HG03045 (cell line): ENCODE results near the gene PKIG.
A peak's percentile ranks its signal among the peaks of the same experiment; 100 is the strongest.

ENCODE experiments used
- ATAC-seq: cut with Tn5 transposase; IDR thresholded peaks from one replicate; pipeline ENCODE4 v1.9.1; 2021; ENCODE audit warnings: mild to moderate bottlenecking, moderate library complexity; ENCODE audit not compliant: unreplicated experiment

Gene PKIG

GRCh38 chr20:44637042-44637441, 54.7 kb downstream of the PKIG start:
- ATAC-seq, result no peak

- no peak for ATAC-seq
Measured at GRCh38 chr20:44637522-44638372, 55.4 kb downstream of the PKIG start.

- ATAC-seq, result no peak
Measured at GRCh38 chr20:44640522-44640921, 58.1 kb downstream of the PKIG start.

GRCh38 chr20:44641325-44641724, 58.9 kb downstream of the PKIG start:
- no peak for ATAC-seq

GRCh38 chr20:44642203-44643153, 60.1 kb downstream of the PKIG start:
- no peak for ATAC-seq

GRCh38 chr20:44643154-44643519, 60.8 kb downstream of the PKIG start:
- ATAC-seq, result no peak

GRCh38 chr20:44643596-44644229, 61.3 kb downstream of the PKIG start:
- ATAC-seq, result no peak

- no peak for ATAC-seq
Measured at GRCh38 chr20:44644230-44644617, 61.8 kb downstream of the PKIG start.

GRCh38 chr20:44644667-44645131, 62.3 kb downstream of the PKIG start:
- no peak for ATAC-seq

GRCh38 chr20:44646023-44646640, 63.8 kb downstream of the PKIG start:
- ATAC-seq, result no peak

GRCh38 chr20:44646641-44647274, 64.4 kb downstream of the PKIG start:
- peak; percentile 46 for ATAC-seq

- ATAC-seq, result no peak
Measured at GRCh38 chr20:44648068-44648467, 65.7 kb downstream of the PKIG start.

- ATAC-seq, result no peak
Measured at GRCh38 chr20:44648579-44648978, 66.2 kb downstream of the PKIG start.

- ATAC-seq, result no peak
Measured at GRCh38 chr20:44649126-44649525, 66.7 kb downstream of the PKIG start.

GRCh38 chr20:44649976-44650375, 67.6 kb downstream of the PKIG start:
- no peak for ATAC-seq

- ATAC-seq, result no peak
Measured at GRCh38 chr20:44650771-44651433, 68.5 kb downstream of the PKIG start.

GRCh38 chr20:44651434-44651683, 69.0 kb downstream of the PKIG start:
- no peak for ATAC-seq

- ATAC-seq, result no peak
Measured at GRCh38 chr20:44651684-44652423, 69.5 kb downstream of the PKIG start, which contains the start of gene ADA. TSS of gene ADA (minus strand) at chr20:44651699. CDS start at chr20:44651607, 92 bp downstream.

- ATAC-seq, result no peak
Measured at GRCh38 chr20:44653546-44653945, 71.2 kb downstream of the PKIG start.
